ENCODE results near the gene C1GALT1.
"Not testable (repeated sequence)": the region's sequence is repeated elsewhere in the genome, so short reads cannot be mapped to it uniquely, and the experiment has no call there.

Gene C1GALT1

GRCh38 chr7:7169296-7169695, 13.0 kb upstream of the C1GALT1 start:
- no peak for DNase-seq (ENCODE audit: low read depth in 2 of 2)

GRCh38 chr7:7173956-7174632, 8.2 kb upstream of the C1GALT1 start:
- DNase-seq (ENCODE audit: low read depth in 2 of 2): no peak

GRCh38 chr7:7175075-7175695, 7.2 kb upstream of the C1GALT1 start:
- no peak for DNase-seq (ENCODE audit: low read depth in 2 of 2)

GRCh38 chr7:7176406-7177043, 5.8 kb upstream of the C1GALT1 start:
- no peak for DNase-seq (ENCODE audit: low read depth in 2 of 2)

- no peak for DNase-seq (ENCODE audit: low read depth in 2 of 2)
Measured at GRCh38 chr7:7177044-7177517, 5.3 kb upstream of the C1GALT1 start.

GRCh38 chr7:7178081-7178480, 4.3 kb upstream of the C1GALT1 start:
- DNase-seq (ENCODE audit: low read depth in 2 of 2): no peak

GRCh38 chr7:7178906-7179305, 3.4 kb upstream of the C1GALT1 start:
- DNase-seq (ENCODE audit: low read depth in 2 of 2): no peak

GRCh38 chr7:7180725-7181449, 1.5 kb upstream of the C1GALT1 start:
- DNase-seq (ENCODE audit: low read depth in 2 of 2): no peak

GRCh38 chr7:7181519-7182155, 707 bp upstream of the C1GALT1 start:
- DNase-seq (ENCODE audit: low read depth in 2 of 2): peak; percentile 1 to 11

- DNase-seq (ENCODE audit: low read depth in 2 of 2): peak in 1 of 2 donors; percentile 10
Measured at GRCh38 chr7:7183061-7183837, 905 bp downstream of the C1GALT1 start.

- DNase-seq (ENCODE audit: low read depth in 2 of 2): no peak
Measured at GRCh38 chr7:7183838-7184463, 1.6 kb downstream of the C1GALT1 start.

- no peak for DNase-seq (ENCODE audit: low read depth in 2 of 2)
Measured at GRCh38 chr7:7185371-7185989, 3.1 kb downstream of the C1GALT1 start.

GRCh38 chr7:7188091-7188490, 5.7 kb downstream of the C1GALT1 start:
- no peak for DNase-seq (ENCODE audit: low read depth in 2 of 2)

- no peak for DNase-seq (ENCODE audit: low read depth in 2 of 2)
Measured at GRCh38 chr7:7188742-7189141, 6.4 kb downstream of the C1GALT1 start.

- no peak for DNase-seq (ENCODE audit: low read depth in 2 of 2)
Measured at GRCh38 chr7:7190142-7190541, 7.8 kb downstream of the C1GALT1 start.

- DNase-seq (ENCODE audit: low read depth in 2 of 2): no peak
Measured at GRCh38 chr7:7191137-7191536, 8.8 kb downstream of the C1GALT1 start.

GRCh38 chr7:7192798-7193788, 10.7 kb downstream of the C1GALT1 start:
- DNase-seq (ENCODE audit: low read depth in 2 of 2): not testable (repeated sequence)

- DNase-seq (ENCODE audit: low read depth in 2 of 2): not testable (repeated sequence)
Measured at GRCh38 chr7:7199592-7199991, 17.2 kb downstream of the C1GALT1 start.

GRCh38 chr7:7200255-7200654, 17.9 kb downstream of the C1GALT1 start:
- DNase-seq (ENCODE audit: low read depth in 2 of 2): not testable (repeated sequence)
